ENCODE data around the gene C17orf75.
"Not testable (repeated sequence)": the region's sequence is repeated elsewhere in the genome, so short reads cannot be mapped to it uniquely, and the experiment has no call there.

The C17orf75 gene, protein sequence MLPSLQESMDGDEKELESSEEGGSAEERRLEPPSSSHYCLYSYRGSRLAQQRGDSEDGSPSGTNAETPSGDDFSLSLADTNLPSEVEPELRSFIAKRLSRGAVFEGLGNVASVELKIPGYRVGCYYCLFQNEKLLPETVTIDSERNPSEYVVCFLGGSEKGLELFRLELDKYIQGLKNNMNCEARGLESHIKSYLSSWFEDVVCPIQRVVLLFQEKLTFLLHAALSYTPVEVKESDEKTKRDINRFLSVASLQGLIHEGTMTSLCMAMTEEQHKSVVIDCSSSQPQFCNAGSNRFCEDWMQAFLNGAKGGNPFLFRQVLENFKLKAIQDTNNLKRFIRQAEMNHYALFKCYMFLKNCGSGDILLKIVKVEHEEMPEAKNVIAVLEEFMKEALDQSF

DNA sequence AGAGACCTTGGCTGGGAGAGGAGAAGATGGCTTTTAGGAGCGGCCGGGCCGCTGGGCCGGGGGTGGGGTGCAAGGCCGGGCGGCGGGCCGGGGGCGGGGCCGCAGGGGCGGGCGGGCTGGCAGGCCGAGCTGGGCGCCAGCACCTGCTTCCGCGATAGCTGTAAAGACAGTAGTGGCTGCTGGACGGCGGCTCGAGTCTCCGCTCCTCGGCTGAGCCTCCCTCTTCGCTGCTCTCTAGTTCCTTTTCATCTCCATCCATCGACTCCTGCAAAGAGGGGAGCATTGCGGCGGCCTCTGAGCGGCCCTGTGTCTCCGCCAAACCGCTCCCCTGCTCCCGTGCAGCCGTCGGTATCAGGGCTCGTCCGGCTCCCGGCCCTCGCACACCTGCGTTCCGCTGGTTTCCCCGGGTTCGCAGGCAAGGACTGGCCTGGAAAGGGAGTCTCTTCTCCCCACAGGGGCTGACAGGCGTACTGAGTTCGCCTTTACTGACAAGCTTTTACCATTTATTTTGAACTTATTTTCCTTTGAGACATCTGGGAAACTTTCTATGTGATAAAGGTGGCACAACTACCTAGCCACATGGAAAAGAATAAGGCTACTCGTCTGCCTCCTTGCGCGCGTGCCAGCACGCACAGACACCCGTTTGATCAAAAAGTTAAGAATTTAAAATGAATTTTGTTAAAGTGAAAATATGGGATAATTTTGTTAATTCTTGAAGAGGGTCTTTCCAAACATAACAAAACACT, at the start of gene C17orf75:
TSS of gene C17orf75 (minus strand) at position 317 of the 746 bp plus-strand sequence. CDS start at position 283, 34 bp downstream.
- peak; percentile 91 for DNase-seq

DNA sequence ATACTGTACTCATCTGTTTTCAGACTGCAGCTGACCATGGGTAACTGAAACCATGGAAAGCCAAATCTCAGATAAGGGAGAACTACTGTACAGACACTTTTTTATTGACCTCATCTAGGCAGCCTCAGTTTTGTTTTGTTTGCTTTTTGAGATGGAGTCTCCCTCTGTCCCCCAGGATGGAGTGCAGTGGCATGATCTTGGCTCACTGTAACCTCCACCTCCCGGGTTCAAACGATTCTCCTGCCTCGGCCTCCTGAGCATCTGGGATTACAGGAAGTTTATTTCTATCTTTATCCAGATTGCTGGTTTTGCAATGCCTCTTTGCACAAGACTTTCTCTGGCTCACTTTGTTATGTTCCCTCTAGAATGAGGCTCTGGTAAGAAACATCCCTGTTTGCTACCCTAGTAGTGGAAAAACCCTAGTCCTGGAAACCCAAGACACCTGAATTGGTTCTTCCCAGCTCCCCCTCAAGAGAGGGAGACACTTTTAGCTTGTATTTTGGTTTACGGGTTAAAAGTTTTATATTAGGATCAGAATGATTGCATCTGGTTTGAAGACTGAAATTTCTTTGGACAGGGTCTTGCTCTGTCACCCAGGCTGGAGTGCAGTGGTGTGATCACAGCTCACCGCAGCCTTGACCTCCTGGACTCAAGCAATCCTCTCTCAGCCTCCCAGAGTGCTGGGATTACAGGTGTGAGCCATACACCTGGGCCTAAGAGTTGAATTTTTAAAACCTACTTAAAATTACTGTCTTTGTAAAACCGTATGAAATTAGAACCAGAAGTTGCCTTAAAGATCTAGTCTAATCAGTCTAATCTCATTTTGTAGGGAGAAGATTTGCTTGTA, 46.9 kb upstream of the C17orf75 start:
- no peak for DNase-seq

DNA sequence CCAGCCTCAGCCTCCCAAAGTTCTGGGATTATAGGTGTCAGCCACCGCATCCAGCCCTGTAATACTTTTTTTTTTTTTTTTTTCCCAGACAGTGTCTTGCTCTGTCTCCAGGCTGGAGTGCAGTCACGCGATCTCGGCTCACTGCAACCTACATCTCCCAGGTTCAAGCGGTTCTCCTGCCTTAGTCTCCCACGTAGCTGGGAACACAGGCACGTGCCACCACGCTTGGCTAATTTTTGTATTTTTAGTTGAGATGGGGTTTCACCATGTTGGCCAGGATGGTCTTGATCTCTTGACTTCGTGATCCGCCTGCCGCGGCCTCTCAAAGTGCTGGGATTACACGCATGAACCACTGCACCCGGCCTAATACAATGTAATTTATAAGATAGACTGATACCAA, 46.2 kb upstream of the C17orf75 start:
- not testable (repeated sequence) for DNase-seq

DNA sequence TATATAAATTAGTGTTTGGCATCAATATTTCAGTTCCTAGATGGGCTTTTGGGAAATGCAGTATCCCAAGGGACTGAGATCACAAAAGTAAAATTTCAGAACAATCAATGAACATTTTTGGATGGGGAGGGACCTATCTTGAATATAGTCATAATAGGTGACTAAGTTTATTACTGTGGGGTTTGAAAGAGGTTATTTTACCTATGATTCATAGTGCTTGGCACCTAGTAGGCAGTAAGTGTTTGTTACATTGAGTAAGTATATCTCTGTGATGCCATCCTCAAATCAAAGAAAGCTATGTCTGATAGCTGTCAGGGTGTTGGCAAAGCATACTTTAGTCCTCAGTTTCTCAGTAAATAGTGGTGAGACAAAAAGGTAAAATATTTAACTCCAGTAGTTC, 44.9 kb upstream of the C17orf75 start:
- DNase-seq: no peak

DNA sequence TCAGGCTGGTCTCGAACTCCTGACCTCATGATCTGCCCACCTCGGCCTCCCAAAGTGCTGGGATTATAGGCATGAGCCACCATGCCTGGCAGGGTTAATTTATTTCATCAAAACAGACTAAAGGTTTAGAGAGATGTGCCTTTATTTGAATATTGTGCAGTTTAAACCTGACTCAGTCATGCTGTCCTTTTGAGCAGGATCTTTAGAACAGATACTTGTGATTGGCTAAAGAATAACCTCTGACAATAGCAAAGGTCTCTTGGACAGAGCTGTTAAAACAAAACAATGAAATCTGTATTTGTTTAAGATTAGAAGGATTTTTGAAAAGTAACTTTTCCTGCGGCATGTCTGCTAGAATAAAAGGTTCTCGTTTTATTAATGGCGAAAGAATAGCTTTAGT, 44.0 kb upstream of the C17orf75 start:
- no peak for DNase-seq

DNA sequence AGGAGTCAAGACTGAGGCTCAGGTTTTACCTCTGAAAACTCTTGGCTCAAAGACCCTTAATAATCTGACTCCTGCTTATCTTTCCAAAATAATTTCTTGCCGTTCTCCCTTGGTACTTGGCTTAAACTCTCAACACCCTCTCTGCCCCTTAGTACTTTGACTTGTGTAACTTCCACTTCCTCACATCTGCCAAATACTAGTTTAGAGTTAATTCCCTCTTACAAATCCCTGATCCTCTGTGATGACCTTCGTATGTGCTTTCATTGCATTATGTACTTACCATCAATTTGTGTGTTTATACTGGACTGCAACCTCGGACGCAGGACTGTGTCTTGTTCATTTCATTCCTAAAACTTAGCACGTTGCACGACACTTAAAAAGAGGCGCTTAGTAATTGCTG, 43.1 kb upstream of the C17orf75 start:
- no peak for DNase-seq

DNA sequence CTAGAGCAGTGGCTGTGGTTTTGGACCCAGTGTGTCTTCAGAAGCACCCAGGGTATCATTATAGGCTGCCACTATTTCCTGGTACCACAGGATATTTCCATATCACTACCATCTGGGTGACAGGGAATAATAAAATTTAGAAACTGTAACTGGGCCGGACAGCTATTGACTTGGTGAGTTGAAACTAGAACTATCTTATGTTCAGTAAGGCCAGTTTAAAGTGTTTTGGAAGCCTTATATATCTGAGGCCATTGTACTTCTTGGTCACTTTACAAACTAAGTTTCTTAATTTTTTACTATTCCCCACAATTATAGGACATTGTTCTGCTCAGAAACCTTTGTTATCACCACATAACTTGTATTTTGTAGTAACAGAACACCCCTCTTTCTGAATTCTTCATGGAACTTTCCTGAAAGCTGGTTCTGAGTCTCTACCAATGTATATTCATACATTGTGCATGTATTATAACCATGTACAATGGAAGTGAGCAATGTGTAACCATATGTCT, 42.0 kb upstream of the C17orf75 start:
- no peak for DNase-seq

DNA sequence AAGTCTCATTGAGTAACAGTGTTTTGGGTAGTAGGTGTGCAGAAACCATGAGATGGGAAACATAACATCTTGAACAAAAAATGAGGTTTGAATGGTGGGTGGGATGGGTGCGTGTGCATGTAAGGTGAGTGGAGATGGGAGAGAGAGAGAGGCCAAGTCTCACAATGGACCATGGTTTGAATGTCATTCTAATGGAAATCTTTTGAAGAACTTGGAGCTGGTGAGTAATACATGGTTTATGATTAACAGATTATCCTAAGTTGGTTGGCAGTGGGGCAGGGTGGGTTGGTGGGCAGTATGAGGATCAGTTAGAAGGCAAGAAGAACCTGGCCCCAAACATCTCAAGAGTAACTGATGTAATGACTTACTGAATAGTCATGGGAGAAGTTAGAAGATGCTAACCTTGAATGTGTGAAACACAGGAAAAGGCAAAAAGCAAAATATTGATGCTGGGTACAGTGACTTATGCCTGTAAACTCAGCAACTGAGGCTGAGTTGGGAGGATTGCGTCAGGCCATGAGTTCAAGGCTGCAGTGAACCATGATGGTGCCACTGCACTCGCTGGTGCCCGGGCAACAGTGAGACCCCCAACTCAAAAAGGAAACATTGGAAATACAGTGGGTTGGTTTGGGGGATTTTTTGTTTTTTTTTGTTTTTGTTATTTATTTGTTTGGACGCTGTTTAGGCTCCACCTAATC, 40.7 kb upstream of the C17orf75 start:
- DNase-seq: no peak

DNA sequence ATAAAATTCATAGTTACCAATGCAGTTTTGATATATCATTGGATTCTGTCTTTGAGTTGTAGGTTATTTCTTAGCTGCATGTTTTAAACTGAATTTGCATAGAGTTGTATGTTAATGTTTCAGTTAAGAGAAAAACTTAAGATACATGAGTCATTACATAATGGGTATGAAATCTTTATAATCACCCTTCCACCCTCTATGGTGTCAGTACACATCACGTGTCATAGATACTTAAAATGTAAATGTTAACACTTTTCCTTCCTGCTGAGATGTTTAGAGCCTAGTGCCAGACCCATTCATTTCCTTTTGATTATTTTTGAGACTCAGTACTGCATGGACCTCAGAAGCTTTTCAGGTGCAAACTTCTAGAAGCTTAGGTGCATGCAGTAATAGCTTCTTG, 28.5 kb upstream of the C17orf75 start:
- no peak for DNase-seq

DNA sequence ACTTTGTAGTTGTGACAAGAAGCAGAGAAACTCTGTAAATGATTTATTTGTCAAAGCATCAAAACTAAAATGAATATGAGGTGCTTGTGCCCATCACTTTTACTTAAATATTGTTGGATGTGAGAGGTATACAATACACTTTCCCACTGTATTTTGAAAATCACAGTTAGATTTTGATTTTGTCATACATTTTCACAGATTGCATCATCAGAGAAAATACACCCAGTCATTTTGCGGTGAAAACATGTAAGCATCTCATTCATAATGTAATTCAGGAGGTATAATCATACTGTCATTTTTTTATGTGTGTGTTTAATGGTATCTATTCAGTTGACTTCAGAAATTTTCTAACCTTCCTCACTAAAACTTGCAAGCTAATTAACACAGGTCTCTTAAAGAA, 19.3 kb upstream of the C17orf75 start:
- no peak for DNase-seq

DNA sequence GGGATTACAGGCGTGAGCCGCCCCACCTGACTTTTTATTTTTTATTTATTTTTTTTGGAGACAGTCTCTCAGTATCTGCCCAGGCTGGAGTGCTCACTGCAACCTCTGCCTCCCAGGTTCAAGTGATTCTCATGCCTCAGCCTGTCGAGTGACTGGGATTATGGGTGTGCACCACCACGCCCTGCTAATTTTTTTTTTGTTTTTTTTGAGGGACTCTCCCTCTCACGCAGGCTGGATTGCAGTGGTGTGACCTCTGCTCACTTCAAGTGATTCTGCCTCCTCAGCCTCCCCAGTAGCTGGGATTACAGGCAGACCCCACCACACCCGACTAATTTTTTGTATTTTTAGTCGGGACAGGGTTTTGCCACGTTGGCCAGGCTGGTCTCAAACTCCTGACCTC, 15.6 kb upstream of the C17orf75 start:
- no peak for DNase-seq

DNA sequence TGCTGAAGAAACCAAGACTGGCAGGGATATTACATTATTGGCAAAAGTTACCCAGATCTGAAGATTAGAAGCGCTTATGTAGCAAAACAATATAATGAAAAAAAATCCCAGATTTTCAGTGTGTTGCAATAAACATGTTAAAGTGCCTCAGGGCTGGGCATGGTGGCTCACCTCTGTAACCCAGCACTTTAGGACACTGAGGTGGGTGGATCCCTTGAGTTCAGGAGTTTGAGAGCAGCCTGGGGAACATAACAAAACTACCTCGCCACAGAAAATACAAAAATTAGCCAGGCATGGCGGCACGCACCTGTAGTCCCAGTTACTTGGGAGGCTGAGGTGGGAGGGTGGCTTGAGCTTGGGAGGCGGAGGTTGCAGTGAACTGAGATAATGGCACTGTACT, 14.8 kb upstream of the C17orf75 start:
- no peak for DNase-seq

DNA sequence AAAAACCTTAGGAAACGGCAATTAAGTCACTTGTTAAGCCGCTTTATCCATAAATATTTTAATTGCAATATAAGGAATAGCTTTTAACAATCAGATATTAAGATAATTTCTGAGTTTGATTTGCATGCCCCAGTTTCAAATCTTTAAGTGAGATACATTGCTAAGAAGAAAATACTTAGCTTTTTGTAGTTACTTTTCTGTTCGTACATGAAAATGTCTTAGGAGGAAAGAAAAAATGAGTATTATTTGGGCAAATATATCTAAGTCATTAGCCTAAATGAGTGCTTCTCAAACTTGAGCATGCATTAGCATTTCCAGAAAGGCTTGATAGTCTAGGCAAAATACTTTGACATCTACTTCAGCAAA, 14.4 kb upstream of the C17orf75 start:
- DNase-seq: no peak

DNA sequence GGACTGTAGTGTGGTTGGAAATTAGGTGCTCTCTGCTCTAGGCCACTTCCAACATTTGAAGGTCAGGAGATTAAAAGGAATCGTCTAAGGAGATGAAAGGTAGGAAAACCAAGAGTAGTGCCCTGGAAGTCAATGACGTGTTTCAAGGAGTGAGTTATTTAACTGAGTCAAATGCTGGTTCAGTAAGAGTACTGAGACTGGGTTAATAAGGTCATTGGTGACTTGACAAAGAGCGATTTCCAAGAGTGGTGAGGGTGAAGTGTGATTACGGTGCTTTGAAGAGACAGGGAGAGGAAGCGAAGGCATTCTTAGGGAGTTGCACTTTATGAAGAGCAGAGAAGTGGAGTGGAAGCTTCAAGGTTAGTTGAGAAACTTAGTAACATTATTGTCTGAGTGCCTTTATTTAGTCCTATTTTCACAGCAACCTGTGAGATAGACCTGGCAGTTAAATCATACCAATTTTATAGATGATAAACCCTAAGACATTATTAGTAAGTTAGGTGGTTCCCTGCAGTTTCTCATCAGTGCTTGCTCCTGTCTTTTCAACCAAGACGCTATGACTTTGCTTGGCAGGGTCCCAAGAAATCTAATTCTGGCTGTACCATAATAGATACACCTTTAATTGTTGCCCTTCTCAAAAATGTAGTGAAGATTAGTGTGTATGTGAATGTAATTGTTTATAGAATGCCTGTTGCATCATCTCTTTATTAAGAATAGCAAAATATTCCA, 13.8 kb upstream of the C17orf75 start:
- DNase-seq: no peak

DNA sequence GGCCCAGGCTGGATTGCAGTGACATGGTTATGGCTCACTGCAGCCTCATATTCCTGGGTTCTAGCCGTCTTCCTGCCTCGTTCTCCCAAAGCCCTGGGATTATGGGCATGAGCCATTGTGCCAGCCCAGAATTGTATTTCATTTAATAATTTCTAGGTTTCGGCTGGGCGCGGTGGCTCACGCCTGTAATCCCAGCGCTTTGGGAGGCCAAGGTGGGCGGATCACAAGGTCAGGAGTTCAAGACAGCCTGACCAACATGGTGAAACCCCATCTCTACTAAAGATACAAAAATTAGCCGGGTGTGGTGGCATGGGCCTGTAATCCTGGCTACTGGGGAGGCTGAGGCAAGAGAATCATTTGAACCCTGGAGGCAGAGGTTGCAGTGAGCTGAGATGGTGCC, 10.8 kb upstream of the C17orf75 start:
- DNase-seq: not testable (repeated sequence)

DNA sequence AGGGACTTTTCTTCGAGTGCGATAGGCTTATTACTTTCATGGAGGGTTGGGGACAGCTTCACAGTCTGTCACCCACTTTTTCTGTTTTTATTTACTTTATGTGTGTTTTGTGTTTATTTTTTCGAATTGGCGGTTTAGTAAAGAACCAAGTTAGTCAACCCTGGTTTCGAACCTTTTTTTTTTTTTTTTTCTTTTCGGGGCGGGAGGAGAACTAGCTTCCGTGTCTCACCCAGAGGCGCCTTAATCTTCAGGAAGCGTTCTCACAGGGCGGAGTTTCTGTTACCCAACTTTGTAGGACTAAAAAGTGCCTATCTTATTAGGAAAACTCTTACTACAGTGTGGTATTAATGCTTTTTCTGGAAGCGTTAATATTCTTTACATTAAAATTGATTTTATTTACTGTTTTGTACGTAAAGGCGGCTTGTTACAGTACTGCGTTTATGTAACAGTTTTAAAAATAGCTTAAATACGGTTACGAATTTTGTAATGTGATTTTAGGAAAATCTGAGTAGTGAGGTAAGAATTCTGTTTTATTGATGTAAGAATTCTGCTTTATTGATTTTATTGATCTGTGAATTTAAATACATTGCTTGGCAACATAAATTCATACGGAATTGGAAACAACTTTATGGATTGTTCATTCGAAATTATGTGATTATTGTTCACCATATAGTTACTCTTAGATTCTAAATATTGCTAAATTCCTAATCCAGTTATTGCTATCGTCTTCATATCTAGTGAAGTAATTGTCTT, 8.9 kb upstream of the C17orf75 start:
- DNase-seq: peak; percentile 51

DNA sequence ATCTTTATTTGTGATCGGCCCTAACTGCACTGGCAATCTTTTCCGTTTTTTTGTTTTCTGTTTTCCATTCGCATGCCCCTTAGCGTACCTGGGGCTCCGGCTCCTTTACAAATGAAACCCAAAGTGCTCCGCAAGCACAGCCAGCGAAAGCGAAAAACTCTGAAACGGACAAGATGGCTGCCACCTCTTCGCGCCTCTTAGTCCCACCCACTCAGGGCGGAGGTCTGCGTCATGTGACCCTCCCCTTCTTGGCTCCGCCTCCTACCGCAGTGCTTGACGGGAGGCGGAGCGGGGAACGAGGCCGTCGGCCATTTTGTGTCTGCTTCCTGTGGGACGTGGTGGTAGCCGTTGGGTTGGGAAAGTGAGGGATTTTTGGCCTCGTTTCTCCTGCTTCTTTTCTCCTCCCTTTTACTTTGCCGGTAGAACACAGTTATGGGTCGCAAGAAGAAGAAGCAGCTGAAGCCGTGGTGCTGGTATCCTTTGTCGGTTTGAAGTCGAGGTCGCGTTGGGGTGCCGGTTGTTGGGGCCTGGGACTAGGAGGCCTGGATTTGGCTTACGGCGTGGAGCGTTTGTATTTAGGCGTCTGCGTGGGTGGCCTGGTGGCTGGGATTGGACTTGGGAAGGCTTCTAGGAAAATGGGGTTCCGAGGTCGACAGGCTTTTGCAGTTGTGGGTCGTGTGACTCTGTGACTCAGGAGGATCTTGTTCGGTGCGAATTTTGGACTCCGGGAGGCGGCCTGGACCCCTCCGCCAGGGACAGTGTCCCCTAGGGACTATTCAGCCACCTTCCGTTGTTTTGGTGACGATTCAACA, 8.1 kb upstream of the C17orf75 start, which contains the start of gene ZNF207:
TSS of gene ZNF207 (plus strand) at position 304 of the 812 bp plus-strand sequence. CDS start at position 433, 129 bp downstream.
- DNase-seq: peak; percentile 97

DNA sequence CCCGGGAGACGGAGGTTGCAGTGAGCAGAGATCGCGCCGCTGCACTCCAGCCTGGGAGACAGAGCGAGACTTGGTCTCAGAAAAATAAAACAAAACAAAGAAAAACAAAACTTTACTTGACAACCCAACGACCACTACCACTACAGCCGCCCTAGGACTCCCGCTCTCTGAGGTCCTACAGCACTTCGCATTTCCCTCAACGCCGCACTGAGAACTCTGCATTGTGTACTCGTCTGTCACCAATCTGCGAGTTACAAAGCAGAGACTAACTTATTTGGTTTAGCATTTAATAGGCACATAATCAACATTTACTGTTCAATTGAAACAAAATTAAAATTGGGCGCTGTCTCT, 7.5 kb upstream of the C17orf75 start:
- peak; percentile 13 for DNase-seq

DNA sequence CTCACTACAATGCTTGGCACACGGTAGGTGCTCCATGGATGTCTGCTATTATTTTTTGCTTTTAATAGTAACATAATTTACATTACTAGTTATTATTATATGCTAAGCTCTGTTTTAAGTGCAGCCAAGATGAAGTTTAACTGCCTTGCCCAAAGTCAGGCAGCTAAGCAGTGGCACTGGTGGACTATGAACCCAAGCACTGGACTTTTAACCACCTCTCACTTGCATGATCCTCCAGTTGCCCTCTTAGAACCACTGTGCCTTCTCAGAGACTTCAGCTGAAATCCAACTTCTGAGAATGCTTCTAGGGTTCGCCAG, 6.5 kb upstream of the C17orf75 start:
- DNase-seq: no peak

DNA sequence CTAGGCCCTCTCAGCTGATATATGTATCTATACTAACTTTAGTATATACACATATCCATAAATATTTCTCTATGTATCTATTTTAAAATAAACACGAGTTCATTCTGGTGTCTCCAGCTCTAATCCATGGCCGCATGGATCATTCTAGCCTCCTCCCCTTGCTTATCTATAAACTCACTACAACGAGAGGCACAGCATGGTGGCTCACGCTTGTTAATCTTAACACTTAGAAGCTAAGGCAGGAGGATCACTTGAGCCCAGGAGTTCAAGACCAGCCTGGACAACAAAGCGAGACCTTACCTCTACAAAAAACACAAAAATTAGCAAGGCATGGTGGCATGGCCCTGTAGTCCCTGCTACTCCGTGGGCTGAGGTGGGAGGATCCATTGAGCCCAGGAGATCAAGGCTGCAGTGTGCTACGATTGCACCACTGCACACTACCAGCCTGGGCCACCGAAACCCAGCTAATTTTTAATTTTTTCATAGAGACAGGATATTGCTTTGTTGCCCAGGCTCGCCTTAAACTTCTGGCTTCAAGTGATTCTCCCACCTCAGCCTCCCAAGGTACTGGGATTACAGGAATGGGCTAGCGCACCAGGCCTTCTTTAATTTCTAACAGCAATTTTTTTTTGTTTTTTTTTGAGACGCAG, 4.1 kb upstream of the C17orf75 start:
- DNase-seq: no peak
